Right kidney (tissue), 1 donor: Measurements from ENCODE around the gene NGFR.
"Not testable (repeated sequence)": the region's sequence is repeated elsewhere in the genome, so short reads cannot be mapped to it uniquely, and the experiment has no call there.

ENCODE experiments used
- DNase-seq: peaks from one replicate; pipeline ENCODE4 v3.0.0-alpha.2; 2016

The NGFR gene

GRCh38 chr17:49546546-49547535, 51.7 kb downstream of the NGFR start:
- no peak for DNase-seq

- DNase-seq: no peak
Observed at GRCh38 chr17:49547566-49547965, 52.5 kb downstream of the NGFR start.

- DNase-seq: no peak
Observed at GRCh38 chr17:49548051-49548505, 53.0 kb downstream of the NGFR start.

GRCh38 chr17:49548506-49549310, 53.6 kb downstream of the NGFR start:
- no peak for DNase-seq

- DNase-seq: no peak
Observed at GRCh38 chr17:49549311-49549605, 54.2 kb downstream of the NGFR start.

GRCh38 chr17:49549691-49550678, 54.9 kb downstream of the NGFR start:
- DNase-seq: no peak

- DNase-seq: not testable (repeated sequence)
Observed at GRCh38 chr17:49550764-49551163, 55.7 kb downstream of the NGFR start.

- DNase-seq: no peak
Observed at GRCh38 chr17:49551221-49552069, 56.4 kb downstream of the NGFR start.

- no peak for DNase-seq
Observed at GRCh38 chr17:49552070-49552751, 57.1 kb downstream of the NGFR start.

- no peak for DNase-seq
Observed at GRCh38 chr17:49553676-49554335, 58.7 kb downstream of the NGFR start.

- DNase-seq: no peak
Observed at GRCh38 chr17:49554694-49555494, 59.8 kb downstream of the NGFR start.

GRCh38 chr17:49555495-49556222, 60.6 kb downstream of the NGFR start:
- no peak for DNase-seq

- DNase-seq: peak; percentile 76
Observed at GRCh38 chr17:49556223-49556943, 61.3 kb downstream of the NGFR start.

GRCh38 chr17:49557312-49558024, 62.4 kb downstream of the NGFR start:
- DNase-seq: no peak
